ENCODE measurements around the gene PAPPA.

The PAPPA gene

DNA sequence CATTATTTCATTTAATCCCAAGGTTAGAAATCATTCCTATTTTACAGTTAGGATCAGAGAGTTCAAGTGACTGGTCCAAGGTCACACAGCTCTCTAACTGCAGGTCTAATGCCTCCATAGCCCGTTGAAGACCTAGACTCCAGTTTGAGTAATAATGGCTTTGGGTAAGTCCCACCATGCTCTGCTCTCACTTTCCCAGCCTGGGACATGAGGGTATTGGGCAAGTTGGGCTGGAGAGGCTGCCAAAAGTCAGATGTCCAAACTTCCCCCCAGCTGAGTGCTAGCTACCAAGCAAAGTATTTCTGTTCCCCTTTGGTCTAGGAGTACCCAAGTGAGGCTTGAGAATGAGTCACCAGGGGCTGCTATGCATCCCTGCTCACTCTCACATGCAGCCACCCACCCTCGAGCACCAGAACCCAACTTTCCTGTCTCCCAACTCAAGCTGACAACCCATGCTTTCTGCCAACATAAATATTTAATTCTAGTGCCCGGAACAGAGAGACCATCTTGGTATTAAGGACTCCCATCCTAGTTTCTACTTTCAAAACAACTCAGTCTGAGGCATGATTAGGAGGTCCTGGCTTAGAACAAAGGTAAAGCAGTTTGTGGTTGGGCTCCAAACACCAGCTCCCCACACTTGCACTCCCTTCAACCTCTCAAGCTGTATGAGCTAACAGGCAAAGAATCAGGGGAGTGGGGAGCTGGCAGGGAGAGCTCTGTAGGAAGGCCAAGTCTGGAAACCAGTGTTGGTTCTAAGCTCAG is 297.0 kb downstream of the PAPPA start:
- no peak for TF ChIP-seq EZH2 (IDR thresholded peaks at IDR 0.05)
- TF ChIP-seq FOXP2 (optimal IDR thresholded peaks at IDR 0.05; ENCODE audit: control extremely low read depth, extremely low read length, insufficient read depth) = no peak
- no peak for TF ChIP-seq POLR2AphosphoS5 (IDR thresholded peaks at IDR 0.05; ENCODE audit: borderline replicate concordance, low read depth, low read length)
- Histone ChIP-seq H3K27ac (no peak overlapping the region), H3K36me3 (ENCODE audit: insufficient read depth, low read length) (no peaks in the 10 kb centered on the region), H3K9ac (ENCODE audit: insufficient read length) (no peak overlapping the region), H3K9me3 (ENCODE audit: low read depth, low read length) (no peaks in the 10 kb centered on the region), H3K4me3 (no peak overlapping the region)
- DNase-seq (ENCODE audit: low read depth, low spot score) = no peak

DNA sequence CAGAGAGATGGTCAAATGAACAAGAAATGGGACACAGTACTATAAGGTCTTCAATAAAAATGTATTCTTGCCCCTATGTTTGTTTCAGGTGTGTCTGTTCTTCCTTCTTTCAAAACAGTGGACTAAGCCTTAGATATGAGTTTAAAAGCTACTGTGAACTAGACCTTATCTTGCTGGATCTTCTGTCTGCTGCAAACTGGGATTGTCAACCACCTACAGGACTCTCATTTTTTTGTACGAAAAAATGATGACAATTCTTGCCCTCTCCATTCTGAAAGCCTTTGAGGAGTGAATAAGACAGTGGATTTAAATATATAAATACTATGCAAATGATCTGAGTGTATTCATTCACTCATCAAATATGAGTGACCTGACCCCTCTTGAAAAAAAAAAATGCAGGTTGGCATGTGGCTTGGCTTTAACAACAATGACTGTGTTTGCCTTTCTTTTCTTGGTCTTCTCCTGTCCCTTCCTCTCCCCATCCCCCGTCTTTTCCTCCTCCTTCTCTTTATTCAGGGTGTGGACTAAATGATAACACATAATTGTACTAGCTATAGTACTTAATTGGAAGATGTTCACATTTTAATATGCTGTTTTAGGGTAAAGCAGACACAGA is 298.0 kb downstream of the PAPPA start:
- TF ChIP-seq FOXP2 (optimal IDR thresholded peaks at IDR 0.05; ENCODE audit: control extremely low read depth, extremely low read length, insufficient read depth) (no peak), EZH2 (IDR thresholded peaks at IDR 0.05) (no peak), POLR2AphosphoS5 (IDR thresholded peaks at IDR 0.05; ENCODE audit: borderline replicate concordance, low read depth, low read length) (no peak)
- no peak overlapping the region for H3K27ac ChIP-seq
- no peak for DNase-seq (ENCODE audit: low read depth, low spot score)
- H3K9ac ChIP-seq (ENCODE audit: insufficient read length) = no peak overlapping the region
- no peaks in the 10 kb centered on the region for H3K36me3 ChIP-seq (ENCODE audit: insufficient read depth, low read length)
- no peak overlapping the region for H3K4me3 ChIP-seq
- H3K9me3 ChIP-seq (ENCODE audit: low read depth, low read length) = peaks cover 5% of the 10 kb centered on the region; the same call in 1 of the 2 replicates
